Keratinocyte (primary cell): ENCODE results near the gene PID1. TPM values are rescaled to one million over a fixed set of nuclear protein-coding genes. Genes with fewer than 3 reads are reported as not detected.

Experiments
- DNase-seq: peaks from one replicate; pipeline ENCODE4 v3.0.0-alpha.2; 2011; ENCODE audit warnings: low read depth, missing footprints, low spot score
- FAIRE-seq: peaks from 2 replicates; lab custom pipeline; 2011; peaks lifted over from hg19 to GRCh38; lab: Jason Lieb, UNC
- H2AFZ ChIP-seq: 2 replicates; pipeline ENCODE4 v1.6.0; 2012; ENCODE audit warnings: low read length, control low read depth, inconsistent platforms; ENCODE audit not compliant: control insufficient read depth
- H3K27ac ChIP-seq: 2 replicates; pipeline ENCODE4 v1.5.1; 2011; ENCODE audit warnings: low read length; ENCODE audit not compliant: control insufficient read depth, insufficient read depth
- H3K27me3 ChIP-seq: 3 replicates; pipeline ENCODE4 v1.6.0; 2011; ENCODE audit warnings: low read length; ENCODE audit not compliant: control insufficient read depth, insufficient read depth; ENCODE audit errors: extremely low read depth
- H3K36me3 ChIP-seq, 2 experiments: 2 replicates in 1 of 2; 3 replicates in 1 of 2; pipeline ENCODE4 v1.5.1; 2011; ENCODE audit warnings: low read length in 2 of 2, mild to moderate bottlenecking in 1 of 2; ENCODE audit not compliant: control insufficient read depth in 2 of 2, insufficient read depth in 2 of 2; ENCODE audit errors: extremely low read depth in 1 of 2
- H3K4me1 ChIP-seq: 3 replicates; pipeline ENCODE4 v1.5.1; 2011; ENCODE audit warnings: low read length; ENCODE audit not compliant: control insufficient read depth, insufficient read depth; ENCODE audit errors: extremely low read depth
- H3K4me2 ChIP-seq: 3 replicates; pipeline ENCODE4 v1.6.0; 2011; ENCODE audit warnings: low read depth, low read length; ENCODE audit not compliant: control insufficient read depth, insufficient read depth; ENCODE audit errors: extremely low read depth
- H3K4me3 ChIP-seq, 3 experiments: fragments of 200-600 bp in 1 of 3; sonication (generic) in 1 of 3; 2 replicates in 2 of 3; 3 replicates in 1 of 3; pipeline ENCODE4 v1.5.1; 2011 to 2016; ENCODE audit warnings: low read length in 3 of 3, mild to moderate bottlenecking in 3 of 3, control low read depth in 2 of 3, inconsistent platforms in 1 of 3, low read depth in 1 of 3, mixed read lengths in 1 of 3, mixed run types in 1 of 3, moderate library complexity in 1 of 3; ENCODE audit not compliant: control insufficient read depth in 2 of 3, insufficient read depth in 2 of 3; ENCODE audit errors: extremely low read depth in 1 of 3
- H3K79me2 ChIP-seq: 2 replicates; pipeline ENCODE4 v1.6.0; 2012; ENCODE audit warnings: low read length; ENCODE audit not compliant: control insufficient read depth, insufficient read depth
- H3K9ac ChIP-seq: 3 replicates; pipeline ENCODE4 v1.6.0; 2011; ENCODE audit warnings: low read length; ENCODE audit not compliant: control insufficient read depth, insufficient read depth; ENCODE audit errors: extremely low read depth
- H3K9me1 ChIP-seq: 3 replicates; pipeline ENCODE4 v1.6.0; 2011; ENCODE audit warnings: low read length; ENCODE audit not compliant: control insufficient read depth, insufficient read depth; ENCODE audit errors: extremely low read depth
- H3K9me3 ChIP-seq: 2 replicates; pipeline ENCODE4 v1.5.1; 2012; ENCODE audit warnings: low read depth, low read length; ENCODE audit not compliant: control insufficient read depth
- H4K20me1 ChIP-seq: 3 replicates; pipeline ENCODE4 v1.6.0; 2011; ENCODE audit warnings: low read length; ENCODE audit not compliant: control insufficient read depth, insufficient read depth; ENCODE audit errors: extremely low read depth
- CTCF ChIP-seq, 3 experiments: IDR thresholded peaks in 1 of 3; conservative IDR thresholded peaks in 1 of 3; optimal IDR thresholded peaks in 1 of 3; 2 replicates in 2 of 3; 3 replicates in 1 of 3; pipeline versions ENCODE3 to v1.5.1; 2011; ENCODE audit warnings: low read length in 3 of 3, mild to moderate bottlenecking in 3 of 3, moderate library complexity in 2 of 3, control low read depth in 1 of 3, inconsistent platforms in 1 of 3; ENCODE audit not compliant: insufficient read depth in 2 of 3; ENCODE audit errors: extremely low read depth in 1 of 3
- EZH2 ChIP-seq: IDR thresholded peaks from one replicate; pipeline ENCODE4 v1.6.1; 2012; ENCODE audit warnings: inconsistent platforms, mild to moderate bottlenecking, low read length, moderate library complexity
- dilution Hi-C: fragments of 300-500 bp; cut with MboI; formaldehyde crosslinking; loops from one replicate; pipeline ENCODE4 v1.7.0; 2020; ENCODE audit warnings: low sequenced_read_pairs; ENCODE audit not compliant: extremely low pct_ligation_motif_present
- polyA plus RNA-seq, 5 experiments: library from polyadenylated mRNA; depleted of rRNA in 3 of 5; stranded (reverse) in 3 of 5; stranded (forward) in 1 of 5; unstranded in 1 of 5; fragments of >200 nt; gene quantifications; 1 replicate in 1 of 5; 2 replicates in 3 of 5; 3 replicates in 1 of 5; pipeline versions ENCODE4 v1.2.1 to v1.2.3, GENCODE V29; 2011 to 2012; ENCODE audit warnings: missing spikeins in 2 of 5, low read depth in 1 of 5, low replicate concordance in 1 of 5

PID1 gene
- polyA plus RNA-seq, 1 donor (not counting 4 experiments of a cell fraction or from before 2014, with no cell fraction given): 5.4 TPM

GRCh38 chr2:229083606-229084340 lies 187.3 kb downstream of the PID1 start:
- no peak overlapping the region for H3K27ac ChIP-seq
- DNase-seq: no peak
- H3K4me1 ChIP-seq: peaks cover 4% of the 10 kb centered on the region
- H3K27me3 ChIP-seq: no peaks in the 10 kb centered on the region
- no peaks in the 10 kb centered on the region for H3K9me1 ChIP-seq
- no peaks in the 10 kb centered on the region for H3K36me3 ChIP-seq
- H2AFZ ChIP-seq: no peak overlapping the region
- H3K79me2 ChIP-seq: no peaks in the 10 kb centered on the region
- TF ChIP-seq CTCF (optimal IDR thresholded peaks at IDR 0.05 in 1 of 3, IDR thresholded peaks at IDR 0.05 in 1 of 3, conservative IDR thresholded peaks at IDR 0.05 in 1 of 3; ENCODE audit: extremely low read depth in 1 of 3, insufficient read depth in 2 of 3, low read length in 3 of 3) (no peak), EZH2 (no peak)
- no peak overlapping the region for H3K4me3 ChIP-seq
- no peak overlapping the region for H3K4me2 ChIP-seq
- no peaks in the 10 kb centered on the region for H4K20me1 ChIP-seq
- H3K9me3 ChIP-seq: no peaks in the 10 kb centered on the region
- no peak overlapping the region for H3K9ac ChIP-seq
- no peak for FAIRE-seq
- dilution Hi-C loops: no loop called here

- Histone ChIP-seq H2AFZ (no peak overlapping the region), H3K9ac (no peak overlapping the region), H3K27me3 (no peaks in the 10 kb centered on the region), H3K4me2 (no peak overlapping the region), H3K4me3 (no peak overlapping the region), H3K9me1 (no peaks in the 10 kb centered on the region), H3K79me2 (no peaks in the 10 kb centered on the region), H3K9me3 (no peaks in the 10 kb centered on the region), H3K36me3 (no peaks in the 10 kb centered on the region), H3K4me1 (no peaks in the 10 kb centered on the region), H3K27ac (no peak overlapping the region), H4K20me1 (no peaks in the 10 kb centered on the region)
- dilution Hi-C loops: no loop called here
- TF ChIP-seq CTCF (optimal IDR thresholded peaks at IDR 0.05 in 1 of 3, IDR thresholded peaks at IDR 0.05 in 1 of 3, conservative IDR thresholded peaks at IDR 0.05 in 1 of 3; ENCODE audit: extremely low read depth in 1 of 3, insufficient read depth in 2 of 3, low read length in 3 of 3) (no peak), EZH2 (no peak)
- FAIRE-seq (no peak), DNase-seq (no peak)
Observed at GRCh38 chr2:229081411-229081810, 189.7 kb downstream of the PID1 start.
